MM.1S (cell line): Measurements from ENCODE around the gene CFAP54.
A peak's percentile ranks its signal among the peaks of the same experiment; 100 is the strongest.

ENCODE experiments used
- DNase-seq: peaks from one replicate; pipeline ENCODE4 v3.0.0-alpha.2; 2015
- H2AFZ ChIP-seq: fragments of 300-600 bp; sonication (generic); 2 replicates; pipeline ENCODE4 v1.6.0; 2016; ENCODE audit warnings: antibody characterized with exemption, low read length
- H3F3A ChIP-seq: fragments of 300-600 bp; sonication (generic); 2 replicates; pipeline ENCODE4 v1.6.1; 2016; ENCODE audit warnings: mild to moderate bottlenecking, antibody characterized with exemption, low read length, moderate library complexity, mixed read lengths; ENCODE audit not compliant: insufficient read depth
- H3K27ac ChIP-seq: fragments of 300-600 bp; sonication (generic); 2 replicates; pipeline ENCODE4 v1.5.1; 2016; ENCODE audit warnings: mild to moderate bottlenecking, low read length
- H3K27me3 ChIP-seq: fragments of 300-600 bp; sonication (generic); replicated peaks from 2 replicates; pipeline ENCODE4 v1.6.0; 2016; ENCODE audit warnings: low read length; ENCODE audit not compliant: insufficient read depth
- H3K36me3 ChIP-seq: fragments of 300-600 bp; sonication (generic); replicated peaks from 2 replicates; pipeline ENCODE4 v1.6.1; 2016; ENCODE audit warnings: mild to moderate bottlenecking, low read length, mixed read lengths; ENCODE audit not compliant: insufficient read depth
- H3K4me1 ChIP-seq: fragments of 300-600 bp; sonication (generic); 2 replicates; pipeline ENCODE4 v1.6.1; 2016; ENCODE audit warnings: low read length, mixed read lengths
- H3K4me2 ChIP-seq: fragments of 300-600 bp; sonication (generic); 2 replicates; pipeline ENCODE4 v1.6.0; 2016; ENCODE audit warnings: low read depth, low read length
- H3K4me3 ChIP-seq: fragments of 300-600 bp; sonication (generic); 2 replicates; pipeline ENCODE4 v1.5.1; 2016; ENCODE audit warnings: low read length, mixed read lengths
- H3K79me2 ChIP-seq: fragments of 300-600 bp; sonication (generic); 2 replicates; pipeline ENCODE4 v1.6.1; 2016; ENCODE audit warnings: mixed run types, low read length, mixed read lengths
- H3K9ac ChIP-seq: fragments of 300-600 bp; sonication (generic); 2 replicates; pipeline ENCODE4 v1.6.1; 2016; ENCODE audit warnings: low read length, mixed read lengths
- H3K9me2 ChIP-seq: fragments of 300-600 bp; sonication (generic); replicated peaks from 2 replicates; pipeline ENCODE4 v1.6.1; 2016; ENCODE audit warnings: mild to moderate bottlenecking, low read length, mixed read lengths; ENCODE audit not compliant: insufficient read depth
- H3K9me3 ChIP-seq: fragments of 300-600 bp; sonication (generic); replicated peaks from 2 replicates; pipeline ENCODE4 v1.6.1; 2016; ENCODE audit warnings: mild to moderate bottlenecking, low read length, mixed read lengths; ENCODE audit not compliant: insufficient read depth
- H4K20me1 ChIP-seq: fragments of 300-600 bp; sonication (generic); 2 replicates; pipeline ENCODE4 v1.6.1; 2016; ENCODE audit warnings: mild to moderate bottlenecking, low read length, moderate library complexity, mixed read lengths; ENCODE audit not compliant: insufficient read depth
- CTCF ChIP-seq: fragments of 300-600 bp; sonication (generic); IDR thresholded peaks from 2 replicates; pipeline ENCODE4 v1.5.1; 2016; ENCODE audit warnings: antibody characterized with exemption, low read length, mixed read lengths
- EZH2 ChIP-seq: fragments of 300-600 bp; sonication (generic); optimal IDR thresholded peaks from 2 replicates; pipeline ENCODE3; 2017; ENCODE audit warnings: low read depth, mild to moderate bottlenecking, antibody characterized with exemption, low read length, mixed read lengths
- EZH2phosphoT487 ChIP-seq: fragments of 300-600 bp; sonication (generic); IDR thresholded peaks from 2 replicates; pipeline ENCODE4 v1.6.1; 2018; ENCODE audit warnings: antibody characterized with exemption, low read length

CFAP54 gene

GRCh38 chr12:96495155-96495554, 5.8 kb downstream of the CFAP54 start:
- H3K4me3 ChIP-seq: peak overlapping the region; percentile 43
- no peak for TF ChIP-seq EZH2
- no peak for TF ChIP-seq EZH2phosphoT487
- no peak for TF ChIP-seq CTCF
- peak overlapping the region; percentile 17; the same call in 1 of the 2 replicates for H3K27ac ChIP-seq
- no peaks in the 10 kb centered on the region for H3K79me2 ChIP-seq
- H3F3A ChIP-seq: peaks cover 7% of the 10 kb centered on the region
- no peaks in the 10 kb centered on the region for H3K9me2 ChIP-seq
- peak overlapping the region; percentile 71; the same call in 1 of the 2 replicates for H3K4me2 ChIP-seq
- H4K20me1 ChIP-seq: no peaks in the 10 kb centered on the region
- H2AFZ ChIP-seq: peak overlapping the region; percentile 50; the same call in 1 of the 2 replicates
- peaks cover 11% of the 10 kb centered on the region for H3K4me1 ChIP-seq
- DNase-seq: peak; percentile 27
- H3K27me3 ChIP-seq: no peaks in the 10 kb centered on the region
- H3K36me3 ChIP-seq: no peaks in the 10 kb centered on the region
- H3K9ac ChIP-seq: peak overlapping the region; percentile 9; the same call in 1 of the 2 replicates
- H3K9me3 ChIP-seq: no peaks in the 10 kb centered on the region

GRCh38 chr12:96495841-96496545, 6.6 kb downstream of the CFAP54 start:
- no peak for TF ChIP-seq CTCF
- H3K79me2 ChIP-seq: no peaks in the 10 kb centered on the region
- DNase-seq: peak; percentile 48
- H3K27ac ChIP-seq: peak overlapping the region; percentile 19; the same call in 1 of the 2 replicates
- no peaks in the 10 kb centered on the region for H4K20me1 ChIP-seq
- no peaks in the 10 kb centered on the region for H3K36me3 ChIP-seq
- H3K9me3 ChIP-seq: no peaks in the 10 kb centered on the region
- H3F3A ChIP-seq: peaks cover 16% of the 10 kb centered on the region
- peaks cover 19% of the 10 kb centered on the region for H3K4me1 ChIP-seq
- peak overlapping the region; percentile 71 for H3K4me2 ChIP-seq
- peak overlapping the region; percentile 43 for H3K4me3 ChIP-seq
- H3K27me3 ChIP-seq: no peaks in the 10 kb centered on the region
- H3K9me2 ChIP-seq: no peaks in the 10 kb centered on the region
- peak overlapping the region; percentile 14 for H2AFZ ChIP-seq
- H3K9ac ChIP-seq: no peak overlapping the region

GRCh38 chr12:96496944-96497343, 7.6 kb downstream of the CFAP54 start:
- no peaks in the 10 kb centered on the region for H4K20me1 ChIP-seq

More at GRCh38 chr12:96496944-96497343, 7.6 kb downstream of the CFAP54 start:
- Histone ChIP-seq H3K9me3 (no peaks in the 10 kb centered on the region), H3K27me3 (no peaks in the 10 kb centered on the region), H3K27ac (no peak overlapping the region), H3K9me2 (no peaks in the 10 kb centered on the region), H3K4me1 (peaks cover 28% of the 10 kb centered on the region), H3K9ac (no peak overlapping the region), H3F3A (peaks cover 25% of the 10 kb centered on the region), H2AFZ (no peak overlapping the region), H3K4me2 (no peak overlapping the region), H3K79me2 (no peaks in the 10 kb centered on the region), H3K4me3 (no peak overlapping the region), H3K36me3 (no peaks in the 10 kb centered on the region)
- DNase-seq: no peak
- TF ChIP-seq EZH2phosphoT487: no peak
- no peak for TF ChIP-seq EZH2
- TF ChIP-seq CTCF: no peak
